Gastroesophageal sphincter (tissue), 3 donors: ENCODE results near the gene LRRTM3.

Source experiments
- POLR2AphosphoS5 ChIP-seq: sonication (generic); formaldehyde crosslinking; IDR thresholded peaks from one replicate; pipeline ENCODE4 v1.6.1; 2017; ENCODE audit warnings: antibody characterized with exemption
- TF ChIP-seq, protein P1 (sequence below), 4 experiments: fragments of 200-600 bp in 2 of 4; fragments of 450-650 bp in 2 of 4; sonication (generic) in 1 of 4; IDR thresholded peaks; one replicate each; pipeline ENCODE4 v1.5.1; 2017 to 2019; ENCODE audit warnings: antibody characterized with exemption in 4 of 4, mild to moderate bottlenecking in 2 of 4, moderate library complexity in 2 of 4

DNA sequence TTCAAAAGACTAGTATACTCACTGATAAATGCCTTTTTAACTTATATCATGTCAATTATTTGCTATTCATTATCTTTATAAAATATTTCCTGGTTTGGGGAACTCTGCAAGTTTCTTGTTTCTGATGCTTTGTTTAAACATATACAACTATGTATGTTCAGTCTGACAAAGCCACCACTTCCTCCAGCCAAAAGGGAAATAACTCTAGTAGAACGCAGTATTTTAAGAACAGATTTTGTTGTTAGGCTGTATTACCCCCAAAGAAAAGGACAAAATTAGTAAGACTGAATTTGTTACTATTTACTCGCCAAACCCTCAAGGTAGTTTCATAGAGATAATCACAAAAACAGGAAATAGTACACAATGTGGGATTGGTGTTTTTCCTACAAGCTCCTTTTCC, 78.9 kb downstream of the LRRTM3 start:
- TF ChIP-seq, protein P1, sequence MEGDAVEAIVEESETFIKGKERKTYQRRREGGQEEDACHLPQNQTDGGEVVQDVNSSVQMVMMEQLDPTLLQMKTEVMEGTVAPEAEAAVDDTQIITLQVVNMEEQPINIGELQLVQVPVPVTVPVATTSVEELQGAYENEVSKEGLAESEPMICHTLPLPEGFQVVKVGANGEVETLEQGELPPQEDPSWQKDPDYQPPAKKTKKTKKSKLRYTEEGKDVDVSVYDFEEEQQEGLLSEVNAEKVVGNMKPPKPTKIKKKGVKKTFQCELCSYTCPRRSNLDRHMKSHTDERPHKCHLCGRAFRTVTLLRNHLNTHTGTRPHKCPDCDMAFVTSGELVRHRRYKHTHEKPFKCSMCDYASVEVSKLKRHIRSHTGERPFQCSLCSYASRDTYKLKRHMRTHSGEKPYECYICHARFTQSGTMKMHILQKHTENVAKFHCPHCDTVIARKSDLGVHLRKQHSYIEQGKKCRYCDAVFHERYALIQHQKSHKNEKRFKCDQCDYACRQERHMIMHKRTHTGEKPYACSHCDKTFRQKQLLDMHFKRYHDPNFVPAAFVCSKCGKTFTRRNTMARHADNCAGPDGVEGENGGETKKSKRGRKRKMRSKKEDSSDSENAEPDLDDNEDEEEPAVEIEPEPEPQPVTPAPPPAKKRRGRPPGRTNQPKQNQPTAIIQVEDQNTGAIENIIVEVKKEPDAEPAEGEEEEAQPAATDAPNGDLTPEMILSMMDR (IDR thresholded peaks at IDR 0.05) = no peak
- no peak for TF ChIP-seq POLR2AphosphoS5
